Psoas muscle (tissue), 8 donors: ENCODE measurements around the gene SYT1. TPM values are rescaled to one million over a fixed set of nuclear protein-coding genes. Genes with fewer than 3 reads are reported as not detected.

Experiments used
- ATAC-seq, 4 donors: fragments of 200-7000 bp; cut with Tn5 transposase; one replicate each; pipeline ENCODE4 v1.9.1; 2020; ENCODE audit warnings: moderate library complexity in 3 of 4, mild to moderate bottlenecking in 2 of 4
- DNase-seq, 2 donors: peaks; one replicate each; pipeline ENCODE4 v3.0.0-alpha.2; 2020
- H3K27ac ChIP-seq: fragments of 200-600 bp; one replicate; pipeline ENCODE4 v1.8.0; 2022
- H3K27me3 ChIP-seq, 3 donors: fragments of 200-600 bp in 1 of 3; one replicate each; pipeline versions ENCODE4 v1.6.1 to v1.8.0; 2013 to 2022; ENCODE audit warnings: low read length in 2 of 3, mild to moderate bottlenecking in 2 of 3, moderate library complexity in 1 of 3; ENCODE audit not compliant: insufficient read depth in 3 of 3
- H3K36me3 ChIP-seq, 2 donors: fragments of 200-600 bp in 1 of 2; one replicate each; pipeline versions ENCODE4 v1.6.1 to v1.8.0; 2013 to 2022; ENCODE audit warnings: low read depth in 1 of 2, mild to moderate bottlenecking in 1 of 2, moderate library complexity in 1 of 2; ENCODE audit not compliant: insufficient read depth in 1 of 2
- H3K4me1 ChIP-seq: fragments of 200-600 bp; one replicate; pipeline ENCODE4 v1.8.0; 2022
- H3K4me3 ChIP-seq: fragments of 200-600 bp; one replicate; pipeline ENCODE4 v1.8.0; 2022; ENCODE audit warnings: mild to moderate bottlenecking
- H3K9me3 ChIP-seq: fragments of 200-600 bp; one replicate; pipeline ENCODE4 v1.8.0; 2022
- WGBS, 3 donors: extraction: QIAGEN DNeasy Blood & Tissue Kit; methylation state at CpG; one replicate each; pipeline versions ENCODE4 v1.1.6 to v1.1.7; 2013; 5-methylcytosine and 5-hydroxymethylcytosine counted together
- intact Hi-C, 2 donors: fragments of 100-400 bp; cut with DNase I; formaldehyde crosslinking; loops; one replicate each; pipeline versions ENCODE4 v1.11.0 to v1.14.2; 2022
- polyA plus RNA-seq, 3 donors: library from polyadenylated mRNA; stranded (reverse); fragments of 200-250 nt; gene quantifications; one replicate each; pipeline ENCODE4 v1.2.3, GENCODE V29; 2013
- total RNA-seq, 4 donors: library from RNA; stranded (reverse); fragmentation: NEBNext Ultra II Directional in 2 of 4; extraction: Animal tissue kit (Norgen Biotek cat#: 25700) in 2 of 4; gene quantifications; one replicate each; pipeline versions ENCODE4 v1.2.1 to v1.2.4, GENCODE V29; 2021 to 2023
- TF ChIP-seq, protein P1 (sequence below): fragments of 200-600 bp; IDR thresholded peaks from one replicate; pipeline ENCODE4 v1.8.0; 2022; ENCODE audit warnings: antibody characterized with exemption
- donor health status: healthy with polysubstance abuse.
- donor health status: DM: no; HTN: no; CAD: no; lungs with moderate emphysema.
- donor health status: Bipolar disorder and iron deficiency.
- donor health status: healthy.
- donor health status: DM: yes; HTN: yes; CAD: no.
- donor health status: DM: no; HTN: no; CAD: no.
- donor health status: DM: no; HTN: no; CAD: no.
- donor health status: DM: yes; HTN: yes; CAD: no.

The SYT1 gene
- total and polyA plus RNA-seq, 7 donors = 0.05 to 0.34 (median 0.14) TPM; not detected in 2

GRCh38 chr12:79057540-79057939 lies 193.0 kb downstream of the SYT1 start:
- no peaks in the 10 kb centered on the region for H3K27me3 ChIP-seq
- H3K4me1 ChIP-seq = no peaks in the 10 kb centered on the region
- TF ChIP-seq, protein P1, sequence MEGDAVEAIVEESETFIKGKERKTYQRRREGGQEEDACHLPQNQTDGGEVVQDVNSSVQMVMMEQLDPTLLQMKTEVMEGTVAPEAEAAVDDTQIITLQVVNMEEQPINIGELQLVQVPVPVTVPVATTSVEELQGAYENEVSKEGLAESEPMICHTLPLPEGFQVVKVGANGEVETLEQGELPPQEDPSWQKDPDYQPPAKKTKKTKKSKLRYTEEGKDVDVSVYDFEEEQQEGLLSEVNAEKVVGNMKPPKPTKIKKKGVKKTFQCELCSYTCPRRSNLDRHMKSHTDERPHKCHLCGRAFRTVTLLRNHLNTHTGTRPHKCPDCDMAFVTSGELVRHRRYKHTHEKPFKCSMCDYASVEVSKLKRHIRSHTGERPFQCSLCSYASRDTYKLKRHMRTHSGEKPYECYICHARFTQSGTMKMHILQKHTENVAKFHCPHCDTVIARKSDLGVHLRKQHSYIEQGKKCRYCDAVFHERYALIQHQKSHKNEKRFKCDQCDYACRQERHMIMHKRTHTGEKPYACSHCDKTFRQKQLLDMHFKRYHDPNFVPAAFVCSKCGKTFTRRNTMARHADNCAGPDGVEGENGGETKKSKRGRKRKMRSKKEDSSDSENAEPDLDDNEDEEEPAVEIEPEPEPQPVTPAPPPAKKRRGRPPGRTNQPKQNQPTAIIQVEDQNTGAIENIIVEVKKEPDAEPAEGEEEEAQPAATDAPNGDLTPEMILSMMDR = no peak
- no peak overlapping the region for H3K27ac ChIP-seq
- no peaks in the 10 kb centered on the region for H3K36me3 ChIP-seq
- intact Hi-C loops = no loop called here
- no peak overlapping the region for H3K4me3 ChIP-seq
- DNase-seq = no peak
- no peak for ATAC-seq
- H3K9me3 ChIP-seq = no peaks in the 10 kb centered on the region

- 68 to 77% (median 75%) methylated on average over 1 of the region's 1 CpG for WGBS, 3 donors
- TF ChIP-seq, protein P1 = no peak
- intact Hi-C loops = no loop called here
- H3K4me1 ChIP-seq = no peaks in the 10 kb centered on the region
- DNase-seq (no peak), ATAC-seq (no peak)
- H3K27ac ChIP-seq = no peak overlapping the region
- no peak overlapping the region for H3K4me3 ChIP-seq
- no peaks in the 10 kb centered on the region for H3K27me3 ChIP-seq
- no peaks in the 10 kb centered on the region for H3K9me3 ChIP-seq
- H3K36me3 ChIP-seq = no peaks in the 10 kb centered on the region
Observed at GRCh38 chr12:79058342-79058741, 193.8 kb downstream of the SYT1 start.

- no peak overlapping the region for H3K4me3 ChIP-seq
- H3K4me1 ChIP-seq = no peaks in the 10 kb centered on the region
- intact Hi-C loops = no loop called here
- H3K36me3 ChIP-seq = no peaks in the 10 kb centered on the region
- H3K27me3 ChIP-seq = no peaks in the 10 kb centered on the region
- TF ChIP-seq, protein P1 = no peak
- DNase-seq (no peak), ATAC-seq (no peak)
- no peak overlapping the region for H3K27ac ChIP-seq
- no peaks in the 10 kb centered on the region for H3K9me3 ChIP-seq
Observed at GRCh38 chr12:79059557-79059956, 195.0 kb downstream of the SYT1 start.

DNA sequence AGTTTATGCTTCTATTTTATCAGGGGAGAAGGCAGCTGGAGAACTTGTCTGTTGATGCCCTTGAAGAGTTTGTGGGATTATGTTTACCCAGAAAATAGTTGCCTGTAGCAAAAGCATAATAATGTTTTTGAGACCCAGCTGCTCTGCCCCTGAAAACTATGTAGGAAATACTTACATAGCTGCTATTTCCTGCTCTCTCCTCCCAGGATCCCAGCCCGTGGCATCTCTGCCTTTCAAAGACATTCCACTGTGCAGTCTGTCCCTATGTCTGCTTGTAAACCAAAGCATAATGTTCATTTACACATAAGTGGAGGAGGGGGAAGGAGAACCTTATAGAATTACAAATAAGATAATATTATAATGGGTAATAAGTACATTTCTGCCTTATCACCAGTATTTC lies 198.7 kb downstream of the SYT1 start:
- no peaks in the 10 kb centered on the region for H3K27me3 ChIP-seq
- no peaks in the 10 kb centered on the region for H3K9me3 ChIP-seq
- intact Hi-C loops = no loop called here
- no peak overlapping the region for H3K27ac ChIP-seq
- ATAC-seq (no peak), DNase-seq (no peak)
- no peaks in the 10 kb centered on the region for H3K36me3 ChIP-seq
- H3K4me3 ChIP-seq = no peak overlapping the region
- TF ChIP-seq, protein P1 = no peak
- 3 to 14% (median 11%) methylated on average over 1 of the region's 1 CpG for WGBS, 3 donors
- H3K4me1 ChIP-seq = no peaks in the 10 kb centered on the region

GRCh38 chr12:79067977-79068376 lies 203.4 kb downstream of the SYT1 start:
- ATAC-seq (no peak), DNase-seq (no peak)
- H3K36me3 ChIP-seq = no peaks in the 10 kb centered on the region
- TF ChIP-seq, protein P1 = no peak
- H3K4me1 ChIP-seq = no peaks in the 10 kb centered on the region
- no peak overlapping the region for H3K4me3 ChIP-seq
- intact Hi-C loops = no loop called here
- H3K9me3 ChIP-seq = no peaks in the 10 kb centered on the region
- H3K27ac ChIP-seq = no peak overlapping the region
- no peaks in the 10 kb centered on the region for H3K27me3 ChIP-seq
